SK-N-SH (cell line): ENCODE results near the gene COL25A1. TPM values are rescaled to one million over a fixed set of nuclear protein-coding genes. Genes with fewer than 3 reads are reported as not detected.
"Not testable (repeated sequence)": the region's sequence is repeated elsewhere in the genome, so short reads cannot be mapped to it uniquely, and the experiment has no call there.

Experiments used
- CTCF ChIA-PET: fragments of 300-600, 350-600 bp; formaldehyde crosslinking; extraction: SDS; loops from one replicate; lab custom pipeline; 2021; lab: Yijun Ruan, JAX
- POLR2A ChIA-PET: fragments of 350-600 bp; sonication (Branson Sonifier 250); formaldehyde crosslinking; extraction: SDS; loops from one replicate; lab custom pipeline; 2020; ENCODE audit warnings: antibody characterized with exemption, inconsistent platforms; lab: Yijun Ruan, JAX
- DNase-seq: peaks from one replicate; pipeline ENCODE4 v3.0.0; 2012
- H2AFZ ChIP-seq: fragments of 200-600 bp; sonication (generic); 2 replicates; pipeline ENCODE4 v1.8.1; 2016; ENCODE audit warnings: antibody characterized with exemption, mild to moderate bottlenecking, low read depth
- H3F3A ChIP-seq: fragments of 200-600 bp; sonication (generic); replicated peaks from 2 replicates; pipeline ENCODE3; 2016; ENCODE audit warnings: antibody characterized with exemption, mild to moderate bottlenecking; ENCODE audit not compliant: insufficient read depth
- H3K27ac ChIP-seq, 2 experiments: fragments of 200-500 bp in 1 of 2; fragments of 200-600 bp in 1 of 2; sonication (Bioruptor generic) in 1 of 2; sonication (generic), shearing (Covaris generic) in 1 of 2; 2 replicates each; pipeline versions ENCODE4 v1.5.1 to v1.6.1; 2014 to 2016; ENCODE audit warnings: low read depth in 2 of 2, inconsistent platforms in 1 of 2, low read length in 1 of 2, mild to moderate bottlenecking in 1 of 2, mixed read lengths in 1 of 2
- H3K27me3 ChIP-seq: fragments of 200-600 bp; sonication (generic), shearing (Covaris generic); 2 replicates; pipeline ENCODE4 v1.6.1; 2016; ENCODE audit warnings: mixed run types; ENCODE audit not compliant: insufficient read depth
- H3K36me3 ChIP-seq, 2 experiments: fragments of 200-500 bp in 1 of 2; fragments of 200-600 bp in 1 of 2; sonication (Bioruptor generic) in 1 of 2; sonication (generic) in 1 of 2; replicated peaks in 1 of 2; 2 replicates each; pipeline versions ENCODE3 to v1.5.1; 2014 to 2016; ENCODE audit warnings: low read length in 1 of 2, mild to moderate bottlenecking in 1 of 2; ENCODE audit not compliant: insufficient read depth in 2 of 2, control insufficient read depth in 1 of 2
- H3K4me1 ChIP-seq, 2 experiments: fragments of 200-500 bp in 1 of 2; fragments of 200-600 bp in 1 of 2; sonication (Bioruptor generic) in 1 of 2; sonication (generic), shearing (Covaris generic) in 1 of 2; 2 replicates each; pipeline versions ENCODE4 v1.5.1 to v1.6.1; 2014 to 2016; ENCODE audit warnings: low read depth in 1 of 2, low read length in 1 of 2, mixed run types in 1 of 2; ENCODE audit not compliant: insufficient read depth in 2 of 2, control insufficient read depth in 1 of 2
- H3K4me2 ChIP-seq: fragments of 200-600 bp; sonication (generic), shearing (Covaris generic); 2 replicates; pipeline ENCODE4 v1.6.1; 2017; ENCODE audit warnings: mixed run types
- H3K4me3 ChIP-seq, 2 experiments: fragments of 200-500 bp in 1 of 2; fragments of 200-600 bp in 1 of 2; sonication (Bioruptor generic) in 1 of 2; sonication (generic), shearing (Covaris generic) in 1 of 2; 2 replicates each; pipeline versions ENCODE4 v1.5.1 to v1.8.1; 2014 to 2016; ENCODE audit warnings: low read depth in 2 of 2, inconsistent platforms in 1 of 2, low read length in 1 of 2, mild to moderate bottlenecking in 1 of 2, mixed read lengths in 1 of 2, moderate library complexity in 1 of 2
- H3K79me2 ChIP-seq: fragments of 200-600 bp; sonication (generic); 2 replicates; pipeline ENCODE4 v1.8.1; 2017; ENCODE audit warnings: mild to moderate bottlenecking; ENCODE audit not compliant: insufficient read depth
- H3K9ac ChIP-seq: fragments of 200-600 bp; sonication (generic); 2 replicates; pipeline ENCODE4 v1.6.1; 2017; ENCODE audit warnings: mixed run types
- H3K9me2 ChIP-seq: fragments of 200-600 bp; sonication (generic); 2 replicates; pipeline ENCODE4 v1.6.1; 2017; ENCODE audit warnings: mixed run types
- H3K9me3 ChIP-seq: fragments of 200-600 bp; sonication (generic); 2 replicates; pipeline ENCODE4 v1.6.1; 2017; ENCODE audit warnings: mixed run types, mild to moderate bottlenecking, moderate library complexity
- H4K20me1 ChIP-seq: fragments of 200-600 bp; sonication (generic); 2 replicates; pipeline ENCODE4 v1.6.1; 2017; ENCODE audit warnings: mild to moderate bottlenecking, mixed run types; ENCODE audit not compliant: insufficient read depth
- ELF1 ChIP-seq: IDR thresholded peaks from 2 replicates; pipeline ENCODE4 v1.4.0; 2012
- EP300 ChIP-seq, 2 experiments: IDR thresholded peaks; 2 replicates each; pipeline versions ENCODE4 v1.4.0 to v1.6.1; 2012; ENCODE audit warnings: borderline replicate concordance in 1 of 2, low read depth in 1 of 2, low read length in 1 of 2
- FOSL2 ChIP-seq: IDR thresholded peaks from 2 replicates; pipeline ENCODE4 v1.4.0; 2012; ENCODE audit warnings: low read depth, mild to moderate bottlenecking, moderate library complexity, borderline replicate concordance
- GATA2 ChIP-seq: sonication (generic); formaldehyde crosslinking; IDR thresholded peaks from 2 replicates; pipeline ENCODE4 v1.5.0; 2020; ENCODE audit warnings: mild to moderate bottlenecking, missing genetic modification reagents
- POLR2AphosphoS5 ChIP-seq: IDR thresholded peaks from 2 replicates; pipeline ENCODE4 v1.6.1; 2012; ENCODE audit warnings: low read depth, low read length
- RAD21 ChIP-seq: IDR thresholded peaks from 2 replicates; pipeline ENCODE4 v1.6.1; 2012; ENCODE audit warnings: mild to moderate bottlenecking, low read length
- SIN3A ChIP-seq: IDR thresholded peaks from 2 replicates; pipeline ENCODE4 v1.6.1; 2012; ENCODE audit warnings: low read depth, mild to moderate bottlenecking, low read length, moderate library complexity, borderline replicate concordance
- TCF12 ChIP-seq: IDR thresholded peaks from 2 replicates; pipeline ENCODE4 v1.4.0; 2012
- YY1 ChIP-seq: IDR thresholded peaks from 2 replicates; pipeline ENCODE4 v1.4.0; 2012; ENCODE audit warnings: low read depth, mild to moderate bottlenecking
- WGBS: methylation state at CpG from one replicate; pipeline ENCODE4 v1.1.6; 2017; ENCODE audit warnings: low lambda C conversion rate; 5-methylcytosine and 5-hydroxymethylcytosine counted together
- polyA plus RNA-seq, 3 experiments: library from polyadenylated mRNA; depleted of rRNA; stranded (reverse); fragments of >200 nt; gene quantifications; 2 replicates each; pipeline ENCODE4 v1.2.3, GENCODE V29; 2012
- TF ChIP-seq, protein P1 (sequence below): IDR thresholded peaks from 2 replicates; pipeline ENCODE4 v1.6.1; 2012; ENCODE audit warnings: mild to moderate bottlenecking, low read depth, low read length, moderate library complexity
- TF ChIP-seq, protein P2 (sequence below): fragments of 200-600 bp; sonication (generic); IDR thresholded peaks from 2 replicates; pipeline ENCODE4 v1.6.1; 2017; ENCODE audit warnings: antibody characterized with exemption, mild to moderate bottlenecking, moderate library complexity

Gene COL25A1
- polyA plus RNA-seq, 1 of the 3 experiments (the other 2 are of a cell fraction): not detected

DNA sequence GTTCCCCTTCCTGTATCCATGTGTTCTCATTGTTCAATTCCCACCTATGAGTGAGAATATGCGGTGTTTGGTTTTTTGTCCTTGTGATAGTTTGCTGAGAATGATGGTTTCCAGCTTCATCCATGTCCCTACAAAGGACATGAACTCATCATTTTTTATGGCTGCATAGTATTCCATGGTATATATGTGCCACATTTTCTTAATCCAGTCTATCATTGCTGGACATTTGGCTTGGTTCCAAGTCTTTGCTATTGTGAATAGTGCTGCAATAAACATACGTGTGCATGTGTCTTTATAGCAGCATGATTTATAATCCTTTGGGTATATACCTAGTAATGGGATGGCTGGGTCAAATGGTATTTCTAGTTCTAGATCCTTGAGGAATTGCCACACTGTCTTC, 194.2 kb downstream of the COL25A1 start:
- WGBS: 60% methylated on average over 1 of the region's 2 CpGs

DNA sequence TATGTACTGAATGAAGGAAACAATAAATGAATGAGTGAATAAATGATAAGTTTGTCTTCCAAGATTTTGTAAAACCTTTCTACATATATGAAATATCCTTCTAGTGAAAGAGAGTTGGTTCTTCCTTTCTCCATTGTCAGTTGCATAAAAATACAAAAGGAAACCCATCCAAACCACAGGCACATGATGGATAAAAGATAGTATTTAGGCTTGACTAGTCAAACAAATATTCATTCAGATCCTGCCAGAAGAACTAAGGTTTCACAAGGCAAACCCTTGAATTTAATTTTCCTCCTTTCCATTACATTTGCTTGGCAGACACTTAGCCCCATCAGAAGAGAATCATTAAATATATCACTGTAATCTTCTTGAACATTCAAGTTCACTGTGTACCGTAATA, 208.4 kb downstream of the COL25A1 start:
- Histone ChIP-seq H3K9me2 (no peaks in the 10 kb centered on the region), H3K27ac (no peak overlapping the region), H3K4me2 (no peak overlapping the region), H3F3A (no peaks in the 10 kb centered on the region), H3K36me3 (no peaks in the 10 kb centered on the region), H3K4me3 (no peak overlapping the region), H3K9ac (no peak overlapping the region)
- ChIA-PET POLR2A (no interaction called here), CTCF (no interaction called here)
- no peak for DNase-seq
- 26% methylated on average over 1 of the region's 1 CpG for WGBS
- TF ChIP-seq TCF12: no peak
- TF ChIP-seq, protein P1, sequence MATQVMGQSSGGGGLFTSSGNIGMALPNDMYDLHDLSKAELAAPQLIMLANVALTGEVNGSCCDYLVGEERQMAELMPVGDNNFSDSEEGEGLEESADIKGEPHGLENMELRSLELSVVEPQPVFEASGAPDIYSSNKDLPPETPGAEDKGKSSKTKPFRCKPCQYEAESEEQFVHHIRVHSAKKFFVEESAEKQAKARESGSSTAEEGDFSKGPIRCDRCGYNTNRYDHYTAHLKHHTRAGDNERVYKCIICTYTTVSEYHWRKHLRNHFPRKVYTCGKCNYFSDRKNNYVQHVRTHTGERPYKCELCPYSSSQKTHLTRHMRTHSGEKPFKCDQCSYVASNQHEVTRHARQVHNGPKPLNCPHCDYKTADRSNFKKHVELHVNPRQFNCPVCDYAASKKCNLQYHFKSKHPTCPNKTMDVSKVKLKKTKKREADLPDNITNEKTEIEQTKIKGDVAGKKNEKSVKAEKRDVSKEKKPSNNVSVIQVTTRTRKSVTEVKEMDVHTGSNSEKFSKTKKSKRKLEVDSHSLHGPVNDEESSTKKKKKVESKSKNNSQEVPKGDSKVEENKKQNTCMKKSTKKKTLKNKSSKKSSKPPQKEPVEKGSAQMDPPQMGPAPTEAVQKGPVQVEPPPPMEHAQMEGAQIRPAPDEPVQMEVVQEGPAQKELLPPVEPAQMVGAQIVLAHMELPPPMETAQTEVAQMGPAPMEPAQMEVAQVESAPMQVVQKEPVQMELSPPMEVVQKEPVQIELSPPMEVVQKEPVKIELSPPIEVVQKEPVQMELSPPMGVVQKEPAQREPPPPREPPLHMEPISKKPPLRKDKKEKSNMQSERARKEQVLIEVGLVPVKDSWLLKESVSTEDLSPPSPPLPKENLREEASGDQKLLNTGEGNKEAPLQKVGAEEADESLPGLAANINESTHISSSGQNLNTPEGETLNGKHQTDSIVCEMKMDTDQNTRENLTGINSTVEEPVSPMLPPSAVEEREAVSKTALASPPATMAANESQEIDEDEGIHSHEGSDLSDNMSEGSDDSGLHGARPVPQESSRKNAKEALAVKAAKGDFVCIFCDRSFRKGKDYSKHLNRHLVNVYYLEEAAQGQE: no peak
- no peak for TF ChIP-seq GATA2 (CRISPR knock-in tag)
- no peak for TF ChIP-seq EP300 (IDR thresholded peaks at IDR 0.05; ENCODE audit: borderline replicate concordance in 1 of 2, low read depth in 1 of 2, low read length in 1 of 2)
- TF ChIP-seq, all 33 proteins: peak for 0
- Histone ChIP-seq H3K4me1 (no peaks in the 10 kb centered on the region), H2AFZ (no peak overlapping the region), H3K27me3 (no peaks in the 10 kb centered on the region), H3K79me2 (no peaks in the 10 kb centered on the region), H4K20me1 (no peaks in the 10 kb centered on the region), H3K9me3 (no peaks in the 10 kb centered on the region)

More for the DNA sequence above, 194.2 kb downstream of the COL25A1 start:
- H3K4me3 ChIP-seq, H2AFZ ChIP-seq, H3K9me2 ChIP-seq, H3K79me2 ChIP-seq, H3K4me1 ChIP-seq, H3K9ac ChIP-seq, POLR2A ChIA-PET, H3K27ac ChIP-seq, DNase-seq, H3K9me3 ChIP-seq, H3K27me3 ChIP-seq, H3K4me2 ChIP-seq, H4K20me1 ChIP-seq, H3F3A ChIP-seq, H3K36me3 ChIP-seq: not testable (repeated sequence)
- CTCF ChIA-PET: interaction anchor here (0.6 kb wide), 1 partner anchor 134 kb away, joined by 3 read pairs; no protein-coding TSS in a partner anchor

DNA sequence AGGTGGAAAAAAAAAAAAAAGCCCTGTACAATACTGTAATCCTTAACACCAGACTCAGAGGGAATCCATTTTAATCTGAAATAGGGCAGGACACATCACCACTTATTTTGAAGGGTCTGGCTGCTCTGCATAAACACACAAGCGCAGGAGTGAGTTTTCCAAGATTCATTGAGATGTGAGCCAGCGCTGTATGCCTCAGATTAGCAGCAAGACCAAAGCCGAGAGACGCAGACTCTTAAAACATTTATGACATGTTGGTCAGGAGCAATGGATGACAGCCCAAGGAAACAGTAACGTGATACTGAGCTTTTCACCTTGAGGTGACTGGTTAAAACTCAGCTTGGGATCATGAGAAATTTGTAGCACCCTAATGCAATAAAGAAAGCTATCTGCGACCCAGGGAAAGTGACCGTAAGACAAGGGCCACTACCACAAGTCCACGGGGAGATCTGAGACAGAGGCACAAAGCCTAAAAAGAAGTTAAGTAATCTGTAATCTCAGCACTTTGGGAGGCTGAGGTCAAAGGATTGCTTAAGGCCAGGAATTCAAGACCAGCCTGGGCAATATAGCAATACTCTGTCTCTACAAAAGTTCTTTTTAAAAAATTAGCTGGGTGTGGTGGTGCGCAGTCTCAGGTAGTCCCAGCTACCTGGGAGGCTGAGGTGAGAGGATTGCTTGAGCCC, 210.6 kb downstream of the COL25A1 start:
- TF ChIP-seq RAD21 (no peak), YY1 (no peak), POLR2AphosphoS5 (no peak), FOSL2 (no peak), SIN3A (no peak), ELF1 (no peak)
- TF ChIP-seq, protein P2, sequence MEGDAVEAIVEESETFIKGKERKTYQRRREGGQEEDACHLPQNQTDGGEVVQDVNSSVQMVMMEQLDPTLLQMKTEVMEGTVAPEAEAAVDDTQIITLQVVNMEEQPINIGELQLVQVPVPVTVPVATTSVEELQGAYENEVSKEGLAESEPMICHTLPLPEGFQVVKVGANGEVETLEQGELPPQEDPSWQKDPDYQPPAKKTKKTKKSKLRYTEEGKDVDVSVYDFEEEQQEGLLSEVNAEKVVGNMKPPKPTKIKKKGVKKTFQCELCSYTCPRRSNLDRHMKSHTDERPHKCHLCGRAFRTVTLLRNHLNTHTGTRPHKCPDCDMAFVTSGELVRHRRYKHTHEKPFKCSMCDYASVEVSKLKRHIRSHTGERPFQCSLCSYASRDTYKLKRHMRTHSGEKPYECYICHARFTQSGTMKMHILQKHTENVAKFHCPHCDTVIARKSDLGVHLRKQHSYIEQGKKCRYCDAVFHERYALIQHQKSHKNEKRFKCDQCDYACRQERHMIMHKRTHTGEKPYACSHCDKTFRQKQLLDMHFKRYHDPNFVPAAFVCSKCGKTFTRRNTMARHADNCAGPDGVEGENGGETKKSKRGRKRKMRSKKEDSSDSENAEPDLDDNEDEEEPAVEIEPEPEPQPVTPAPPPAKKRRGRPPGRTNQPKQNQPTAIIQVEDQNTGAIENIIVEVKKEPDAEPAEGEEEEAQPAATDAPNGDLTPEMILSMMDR: no peak
- no peak overlapping the region for H3K9ac ChIP-seq
- DNase-seq: no peak
- no peaks in the 10 kb centered on the region for H3K9me3 ChIP-seq
- H3K79me2 ChIP-seq: no peaks in the 10 kb centered on the region
- peaks cover under 1% of the 10 kb centered on the region; the same call in 1 of the 2 replicates for H3K27me3 ChIP-seq
- WGBS: 14% methylated on average over 9 of the region's 9 CpGs
- H3K4me2 ChIP-seq: no peak overlapping the region
- H3K27ac ChIP-seq: no peak overlapping the region
- no peaks in the 10 kb centered on the region for H3K36me3 ChIP-seq
- H3F3A ChIP-seq: no peaks in the 10 kb centered on the region
- no peak overlapping the region for H2AFZ ChIP-seq
- H3K4me3 ChIP-seq: no peak overlapping the region
- ChIA-PET CTCF (no interaction called here), POLR2A (no interaction called here)
- H4K20me1 ChIP-seq: no peaks in the 10 kb centered on the region
- no peaks in the 10 kb centered on the region for H3K9me2 ChIP-seq
- no peaks in the 10 kb centered on the region for H3K4me1 ChIP-seq
